Nephron (organoid): ENCODE measurements around the gene SMIM26.
"Not testable (repeated sequence)": the region's sequence is repeated elsewhere in the genome, so short reads cannot be mapped to it uniquely, and the experiment has no call there.

Source experiments
- H3K27ac Mint-ChIP-seq, 3 experiments: 2 replicates each; pipeline ENCODE4 v1.8.0; 2020; ENCODE audit warnings: mixed read lengths in 3 of 3, mild to moderate bottlenecking in 2 of 3, moderate library complexity in 1 of 3
- H3K27me3 Mint-ChIP-seq: 2 replicates; pipeline ENCODE4 v1.8.0; 2021; ENCODE audit warnings: low read depth, mild to moderate bottlenecking, moderate library complexity, mixed read lengths
- H3K36me3 Mint-ChIP-seq: 2 replicates; pipeline ENCODE4 v1.8.0; 2020; ENCODE audit warnings: low read depth, mixed read lengths
- H3K4me1 Mint-ChIP-seq: 2 replicates; pipeline ENCODE4 v1.8.0; 2020; ENCODE audit warnings: mixed read lengths
- H3K4me3 Mint-ChIP-seq, 3 experiments: 2 replicates each; pipeline ENCODE4 v1.8.0; 2020; ENCODE audit warnings: mild to moderate bottlenecking in 3 of 3, mixed read lengths in 3 of 3, moderate library complexity in 2 of 3
- H3K9me3 Mint-ChIP-seq: 2 replicates; pipeline ENCODE4 v1.8.0; 2020; ENCODE audit warnings: mixed read lengths
- CTCF ChIP-seq, 3 experiments: fragments of 200-600 bp; sonication (generic); IDR thresholded peaks; one replicate each; pipeline ENCODE4 v1.5.0; 2021; ENCODE audit warnings: antibody characterized with exemption in 3 of 3; ENCODE audit not compliant: unreplicated experiment in 3 of 3

The SMIM26 gene

GRCh38 chr20:18566892-18567738 is at the start of gene SMIM26:
TSS of gene SMIM26 (plus strand) at chr20:18567432. CDS start at chr20:18567479, 47 bp downstream.
- H3K27ac Mint-ChIP-seq, result peak within 1 kb of the TSS; percentile 96 to 99 (median 99)
- peaks cover 11% of the 10 kb centered on the region for H3K4me1 Mint-ChIP-seq
- H3K27me3 Mint-ChIP-seq, result no peaks in the 10 kb centered on the region
- no peak for TF ChIP-seq CTCF (IDR thresholded peaks at IDR 0.05; ENCODE audit: unreplicated experiment in 3 of 3)
- no peaks in the 10 kb centered on the region for H3K9me3 Mint-ChIP-seq
- peak within 1 kb of the TSS; percentile 93 to 99 (median 98) for H3K4me3 Mint-ChIP-seq
- peaks cover 40% of the 10 kb centered on the region for H3K36me3 Mint-ChIP-seq

GRCh38 chr20:18522066-18522465 is 45.2 kb upstream of the SMIM26 start:
- H3K4me1 Mint-ChIP-seq, H3K27ac Mint-ChIP-seq, H3K4me3 Mint-ChIP-seq, H3K27me3 Mint-ChIP-seq, H3K9me3 Mint-ChIP-seq: not testable (repeated sequence)
- peaks cover 24% of the 10 kb centered on the region for H3K36me3 Mint-ChIP-seq

- TF ChIP-seq CTCF (IDR thresholded peaks at IDR 0.05; ENCODE audit: unreplicated experiment in 3 of 3), result no peak
- Mint-ChIP-seq H3K4me1 (no peaks in the 10 kb centered on the region), H3K9me3 (no peaks in the 10 kb centered on the region), H3K27ac (no peak overlapping the region), H3K27me3 (no peaks in the 10 kb centered on the region), H3K4me3 (no peak overlapping the region), H3K36me3 (peaks cover 32% of the 10 kb centered on the region)
Observed at GRCh38 chr20:18523066-18523465, 44.2 kb upstream of the SMIM26 start.

DNA sequence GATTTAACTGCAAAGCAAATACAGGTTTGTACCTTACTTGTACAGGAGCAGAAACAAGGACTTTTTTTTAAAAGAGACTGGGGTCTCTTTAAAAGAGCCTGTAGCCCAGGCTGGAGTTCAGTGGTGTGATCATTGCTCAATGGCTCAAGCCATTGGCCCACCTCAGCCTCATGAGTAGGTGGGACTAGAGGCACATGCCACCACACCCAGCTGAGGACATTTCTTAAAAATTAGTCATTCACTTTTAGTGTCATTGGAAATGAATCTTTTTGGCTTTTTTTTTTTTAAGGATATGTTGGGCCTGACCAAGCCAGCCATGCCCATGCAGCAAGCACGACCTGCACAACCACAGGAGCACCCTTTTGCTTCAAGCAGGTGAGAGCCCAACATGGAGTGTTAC is 42.6 kb upstream of the SMIM26 start:
- Mint-ChIP-seq H3K27me3 (no peaks in the 10 kb centered on the region), H3K4me3 (no peak overlapping the region), H3K27ac (no peak overlapping the region), H3K36me3 (peaks cover 48% of the 10 kb centered on the region), H3K4me1 (no peaks in the 10 kb centered on the region), H3K9me3 (no peaks in the 10 kb centered on the region)
- no peak for TF ChIP-seq CTCF (IDR thresholded peaks at IDR 0.05; ENCODE audit: unreplicated experiment in 3 of 3)

DNA sequence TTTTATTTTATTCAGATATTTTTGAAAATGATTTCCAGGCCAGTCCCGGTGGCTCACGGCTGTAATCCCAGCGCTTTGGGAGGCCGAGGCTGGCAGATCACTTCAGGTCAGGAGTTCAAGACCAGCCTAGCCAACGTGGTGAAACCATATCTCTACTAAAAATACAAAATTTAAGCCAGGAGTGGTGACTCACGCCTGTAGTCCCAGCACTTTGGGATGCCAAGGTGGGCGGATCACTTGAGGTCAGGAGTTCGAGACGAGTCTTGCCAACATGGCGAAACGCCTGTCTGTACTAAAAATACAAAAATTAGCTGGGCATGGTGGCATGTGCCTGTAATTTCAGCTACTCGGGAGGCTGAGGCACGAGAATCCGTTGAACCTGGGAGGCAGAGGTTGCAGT is 40.5 kb upstream of the SMIM26 start:
- not testable (repeated sequence) for H3K4me3 Mint-ChIP-seq, H3K27ac Mint-ChIP-seq, H3K27me3 Mint-ChIP-seq, H3K9me3 Mint-ChIP-seq, H3K4me1 Mint-ChIP-seq
- H3K36me3 Mint-ChIP-seq, result peaks cover 61% of the 10 kb centered on the region

DNA sequence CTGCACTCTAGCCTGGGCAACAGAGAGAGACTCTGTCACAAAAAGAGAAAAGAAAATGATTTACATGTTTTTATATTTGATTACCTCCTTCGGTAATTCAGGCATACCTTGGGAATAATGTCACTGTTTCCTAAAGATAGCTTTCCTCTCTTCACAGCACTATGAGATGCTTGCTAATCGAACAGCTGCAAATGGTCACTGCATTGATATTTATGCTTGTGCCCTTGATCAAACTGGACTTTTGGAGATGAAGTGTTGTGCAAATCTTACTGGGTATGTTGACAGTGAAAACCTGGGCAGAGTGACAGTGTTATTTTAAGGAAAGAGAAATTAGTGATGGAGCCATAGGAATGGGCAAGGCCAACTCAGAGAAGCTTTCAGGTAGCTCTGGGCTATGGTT is 39.9 kb upstream of the SMIM26 start:
- Mint-ChIP-seq H3K27me3 (no peaks in the 10 kb centered on the region), H3K36me3 (peaks cover 67% of the 10 kb centered on the region), H3K4me1 (no peaks in the 10 kb centered on the region), H3K4me3 (no peak overlapping the region), H3K27ac (no peak overlapping the region), H3K9me3 (no peaks in the 10 kb centered on the region)
- TF ChIP-seq CTCF (IDR thresholded peaks at IDR 0.05; ENCODE audit: unreplicated experiment in 3 of 3), result no peak

DNA sequence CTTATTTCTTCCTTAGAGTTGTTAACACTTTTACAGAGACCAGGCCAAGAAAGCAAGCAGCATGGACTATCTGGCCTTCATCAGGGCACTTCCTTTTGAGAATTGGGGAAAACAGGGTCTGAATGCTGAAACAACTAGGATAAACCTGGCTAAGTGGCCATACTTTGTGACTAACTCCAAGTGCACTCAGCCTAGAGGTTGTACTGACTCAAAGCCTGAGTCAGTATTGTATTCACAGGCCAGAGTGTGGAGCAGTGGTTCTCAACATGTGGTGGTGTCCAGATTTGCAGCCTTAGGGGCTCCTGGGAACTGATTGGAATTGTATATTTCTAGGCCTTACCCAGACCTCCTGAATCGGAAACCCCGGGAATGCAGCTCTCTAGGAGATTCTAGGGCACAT is 39.4 kb upstream of the SMIM26 start:
- Mint-ChIP-seq H3K27me3 (no peaks in the 10 kb centered on the region), H3K4me3 (no peak overlapping the region), H3K27ac (no peak overlapping the region), H3K36me3 (peaks cover 72% of the 10 kb centered on the region), H3K9me3 (no peaks in the 10 kb centered on the region), H3K4me1 (no peaks in the 10 kb centered on the region)
- TF ChIP-seq CTCF (IDR thresholded peaks at IDR 0.05; ENCODE audit: unreplicated experiment in 3 of 3), result no peak
